Stimulated activated CD8-positive, alpha-beta memory T cell treated with anti-CD3 and anti-CD28 coated beads, Interleukin-12 subunit alpha, Interleukin-12 subunit beta, amount 100 ng/mL, for 24 hours (primary cell): ENCODE measurements around the gene FRYL.
"Not testable (repeated sequence)": the region's sequence is repeated elsewhere in the genome, so short reads cannot be mapped to it uniquely, and the experiment has no call there.

Experiments used
- DNase-seq: peaks from one replicate; pipeline ENCODE4 v3.0.0-alpha.2; 2020; ENCODE audit errors: extremely low read depth

FRYL gene

DNA sequence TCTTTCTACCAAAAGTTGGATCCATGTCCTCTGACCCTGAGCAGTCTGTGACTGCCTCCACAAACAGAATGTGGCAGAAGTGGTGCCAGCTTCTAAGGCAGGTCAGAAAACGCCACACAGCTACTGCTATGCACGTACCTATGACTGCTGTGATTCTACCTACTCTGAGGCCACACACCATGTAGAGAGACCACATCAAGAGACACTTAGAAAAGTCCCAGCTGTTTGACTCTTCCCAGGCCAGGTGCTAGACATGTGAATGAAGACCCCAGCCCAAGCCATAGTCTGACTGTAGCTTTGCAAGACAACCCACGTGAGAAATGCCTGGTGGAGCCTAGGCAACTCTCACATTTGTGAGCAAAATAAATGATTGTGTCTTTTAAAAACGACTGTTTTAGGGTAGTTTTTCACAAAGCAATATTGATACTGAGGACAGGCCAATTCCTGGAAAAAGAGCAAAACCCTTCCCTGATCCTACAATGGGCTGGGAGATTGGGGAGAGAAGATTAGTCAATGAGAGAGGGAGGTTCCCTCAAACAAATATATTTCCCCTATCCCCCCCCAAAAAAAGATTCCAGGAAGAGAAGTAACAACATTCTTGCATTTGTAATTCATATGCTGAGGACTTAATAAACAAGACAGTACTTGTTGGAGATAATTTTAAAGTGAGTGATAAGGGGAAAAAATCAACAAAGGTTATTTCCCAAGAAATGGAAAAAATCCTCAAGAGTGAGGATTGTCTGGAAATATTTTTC, 33.3 kb downstream of the FRYL start:
- DNase-seq: no peak

DNA sequence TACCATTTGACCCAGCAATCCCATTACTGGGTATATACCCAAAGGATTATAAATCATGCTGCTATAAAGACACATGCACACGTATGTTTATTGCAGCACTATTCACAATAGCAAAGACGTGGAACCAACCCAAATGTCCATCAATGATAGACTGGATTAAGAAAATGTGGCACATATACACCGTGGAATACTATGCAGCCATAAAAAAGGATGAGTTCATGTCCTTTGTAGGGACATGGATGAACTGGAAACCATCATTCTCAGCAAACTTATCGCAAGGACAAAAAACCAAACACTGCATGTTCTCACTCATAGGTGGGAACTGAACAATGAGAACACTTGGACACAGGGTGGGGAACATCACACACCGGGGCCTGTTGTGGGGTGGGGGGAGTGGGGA, 34.9 kb downstream of the FRYL start:
- not testable (repeated sequence) for DNase-seq

DNA sequence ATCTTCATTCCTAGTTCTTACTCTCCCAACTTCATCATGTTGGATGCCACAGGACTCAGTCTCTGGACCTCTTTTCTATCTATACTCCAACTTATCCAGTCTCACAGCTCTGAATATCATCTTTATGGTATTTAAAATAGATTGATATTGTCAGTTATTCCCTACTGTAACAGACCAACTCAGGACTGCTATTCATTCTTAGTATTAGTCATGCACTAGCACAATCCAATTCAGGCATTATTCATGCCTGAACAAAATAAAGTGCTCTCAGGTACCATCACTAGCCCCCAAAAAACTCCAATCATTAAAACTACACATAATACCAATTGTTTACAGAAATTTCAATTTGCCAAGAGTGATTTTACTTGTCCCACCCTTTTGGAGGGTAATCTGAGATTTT, 37.7 kb downstream of the FRYL start:
- no peak for DNase-seq

GRCh38 chr4:48739560-48740019, 40.5 kb downstream of the FRYL start:
- DNase-seq: no peak

GRCh38 chr4:48738856-48739255, 41.2 kb downstream of the FRYL start:
- DNase-seq: no peak

DNA sequence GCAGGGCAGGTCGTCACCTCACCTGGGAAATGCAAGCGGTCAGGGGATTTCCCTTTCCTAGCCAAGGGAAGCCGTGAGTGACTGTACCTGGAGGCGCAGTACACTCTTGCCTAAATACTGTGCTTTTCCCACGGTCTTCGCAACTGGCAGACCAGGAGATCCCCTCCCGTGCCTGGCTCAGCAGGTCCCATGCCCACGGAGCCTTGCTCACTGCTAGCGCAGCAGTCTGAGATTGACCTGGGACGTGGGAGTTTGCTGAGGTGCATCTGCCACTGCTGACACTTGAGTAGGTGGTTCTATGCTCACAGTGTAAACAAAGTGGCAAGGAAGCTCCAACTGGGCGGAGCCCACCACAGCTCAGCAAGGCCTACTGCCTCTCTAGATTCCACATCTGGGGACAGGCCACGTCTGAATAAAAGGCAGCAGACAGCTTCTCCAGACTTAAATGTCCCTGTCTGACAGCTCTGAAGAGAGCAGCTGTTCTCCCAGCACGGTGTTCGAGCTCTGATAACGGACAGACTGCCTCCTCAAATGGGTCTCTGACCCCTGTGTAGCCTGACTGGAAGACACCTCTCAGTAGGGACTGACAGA, 51.1 kb downstream of the FRYL start:
- DNase-seq: peak; percentile 7

GRCh38 chr4:48727666-48728459, 52.2 kb downstream of the FRYL start:
- no peak for DNase-seq

- no peak for DNase-seq
Observed at GRCh38 chr4:48725414-48725813, 54.7 kb downstream of the FRYL start.

- no peak for DNase-seq
Observed at GRCh38 chr4:48722509-48723446, 57.3 kb downstream of the FRYL start.

GRCh38 chr4:48720459-48720858, 59.6 kb downstream of the FRYL start:
- no peak for DNase-seq

DNA sequence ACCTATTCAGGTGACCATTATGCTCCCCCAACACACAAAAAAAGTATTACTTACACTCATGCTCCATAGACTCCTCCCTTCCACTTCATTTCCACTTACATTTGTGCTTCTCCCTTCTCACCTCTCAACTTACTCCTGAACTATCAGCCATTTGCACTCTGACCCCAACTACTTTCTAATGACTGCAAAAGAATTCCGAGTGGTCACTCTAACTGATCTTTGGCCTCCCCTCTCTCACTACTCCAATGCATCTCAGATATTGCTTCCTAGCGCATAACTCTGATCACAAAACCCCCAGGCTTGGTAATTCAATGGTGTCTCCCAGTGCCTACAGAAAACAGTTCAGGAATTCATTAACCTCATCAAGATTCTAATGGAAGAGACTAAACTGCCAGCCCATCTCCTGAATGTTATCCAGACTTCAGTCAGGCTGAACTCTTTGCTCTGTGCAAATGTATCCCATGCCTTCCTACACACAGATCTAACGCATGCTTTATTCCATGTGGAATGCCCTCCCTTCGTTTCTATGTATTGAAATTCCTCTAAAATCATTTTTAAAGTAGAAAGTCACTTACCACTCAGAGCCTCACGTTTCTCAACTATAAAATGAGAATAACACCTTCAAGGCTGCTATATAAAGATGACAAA, 61.1 kb downstream of the FRYL start:
- DNase-seq: no peak

DNA sequence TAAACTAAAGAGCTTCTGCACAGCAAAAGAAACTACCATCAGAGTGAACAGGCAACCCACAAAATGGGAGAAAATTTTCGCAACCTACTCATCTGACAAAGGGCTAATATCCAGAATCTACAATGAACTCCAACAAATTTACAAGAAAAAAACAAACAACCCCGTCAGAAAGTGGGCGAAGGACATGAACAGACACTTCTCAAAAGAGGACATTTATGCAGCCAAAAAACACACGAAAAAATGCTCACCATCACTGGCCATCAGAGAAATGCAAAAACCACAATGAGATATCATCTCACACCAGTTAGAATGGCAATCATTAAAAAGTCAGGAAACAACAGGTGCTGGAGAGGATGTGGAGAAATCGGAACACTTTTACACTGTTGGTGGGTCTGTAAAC, 63.8 kb downstream of the FRYL start:
- DNase-seq: not testable (repeated sequence)

- DNase-seq: no peak
Observed at GRCh38 chr4:48710446-48711209, 69.5 kb downstream of the FRYL start.

- DNase-seq: no peak
Observed at GRCh38 chr4:48709901-48710300, 70.2 kb downstream of the FRYL start.

- no peak for DNase-seq
Observed at GRCh38 chr4:48708610-48709009, 71.5 kb downstream of the FRYL start.

DNA sequence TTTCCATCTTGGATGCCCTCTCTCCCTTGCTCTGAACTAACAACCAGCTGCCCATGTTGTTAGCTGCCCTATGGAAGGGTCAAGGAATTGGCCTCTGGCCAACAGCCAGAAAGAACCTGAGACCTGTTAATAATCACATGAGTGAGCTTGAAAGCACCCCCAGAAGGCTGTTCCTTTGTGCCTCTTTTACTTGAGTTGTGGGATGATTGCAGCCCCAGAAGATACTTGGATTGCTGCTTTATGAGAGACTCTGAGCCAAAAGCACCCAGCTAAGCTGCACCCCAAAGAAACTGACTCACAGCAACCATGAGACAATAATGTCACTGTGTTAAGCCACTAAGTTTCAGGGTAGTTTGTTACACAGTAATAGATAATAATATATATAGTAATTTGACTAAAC, 73.3 kb downstream of the FRYL start:
- DNase-seq: no peak

DNA sequence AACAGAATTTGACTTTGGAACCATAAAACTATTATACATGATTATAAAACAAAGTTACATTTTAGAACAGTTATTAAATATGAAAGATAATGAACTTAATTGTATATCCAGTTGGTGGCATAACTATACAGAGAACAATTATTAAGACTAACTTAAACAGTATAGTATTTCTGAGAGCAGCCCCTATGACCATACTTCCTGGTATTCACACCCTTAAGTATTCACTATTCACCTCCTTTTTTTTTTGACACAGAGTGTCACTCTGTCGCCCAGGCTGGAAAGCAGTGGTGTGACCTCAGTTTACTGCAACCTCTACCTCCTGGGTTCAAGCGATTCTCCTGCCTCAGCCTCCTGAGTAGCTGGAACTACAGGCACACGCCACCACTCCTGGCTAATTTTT, 74.5 kb downstream of the FRYL start:
- no peak for DNase-seq

DNA sequence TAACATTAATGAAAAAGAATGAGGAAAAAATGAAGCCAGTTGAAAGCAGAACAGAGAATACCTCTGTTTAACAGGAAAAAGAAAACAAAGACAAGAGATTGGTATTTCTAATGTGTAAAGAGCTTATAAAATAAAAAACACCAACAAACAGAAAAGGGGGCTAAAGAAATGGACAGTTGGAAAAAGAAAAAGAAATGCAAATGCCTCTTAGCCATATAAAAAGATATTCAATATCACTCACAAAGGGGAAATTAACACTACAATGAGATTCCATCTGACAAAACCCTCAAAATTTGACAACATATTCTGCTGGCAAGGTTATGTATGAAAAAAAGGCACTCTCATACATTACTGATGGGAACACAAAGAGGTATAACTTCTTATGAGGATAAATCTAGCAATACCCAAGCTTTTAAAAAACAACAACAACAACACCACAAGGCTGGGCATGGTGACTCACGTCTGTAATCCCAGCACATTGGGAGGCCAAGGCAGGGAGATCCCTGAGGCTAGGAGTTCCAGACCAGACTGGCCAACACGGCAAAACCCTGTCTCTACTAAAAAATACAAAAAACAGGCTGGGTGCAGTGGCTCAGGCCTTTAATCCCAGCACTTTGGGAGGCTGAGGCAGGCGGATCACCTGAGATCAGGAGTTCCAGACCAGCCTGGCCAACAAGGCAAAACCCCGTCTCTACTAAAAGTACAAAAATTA, 75.8 kb downstream of the FRYL start:
- no peak for DNase-seq

DNA sequence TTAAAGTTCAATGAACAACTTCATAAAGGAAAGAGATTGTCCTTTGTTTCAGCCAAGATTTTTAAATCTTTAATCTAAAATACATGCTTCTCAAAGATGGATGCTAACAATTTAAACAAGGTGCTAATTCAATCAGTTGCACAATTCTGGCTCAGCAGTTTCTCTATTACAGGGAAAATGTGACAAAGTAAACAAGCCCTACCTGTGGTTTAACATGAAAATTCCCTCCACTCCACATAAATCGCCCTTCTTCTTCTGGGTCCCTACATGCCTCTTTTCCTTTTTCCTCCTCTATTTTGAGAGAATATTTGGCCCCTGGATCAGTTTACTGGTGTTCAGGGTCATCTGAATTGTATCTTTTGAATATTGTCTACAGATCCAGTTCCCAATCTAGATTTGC, 80.6 kb downstream of the FRYL start:
- no peak for DNase-seq
